Measurements from ENCODE around the gene CCL20. TPM values are rescaled to one million over a fixed set of nuclear protein-coding genes. Genes with fewer than 3 reads are reported as not detected.

CCL20 gene
- total RNA-seq, 1 experiment from 2014 or later: not detected

- POLR2A ChIA-PET: no interaction called here
- CTCF ChIA-PET: no interaction called here
Observed at GRCh38 chr2:227781841-227782240, 31.8 kb upstream of the CCL20 start.

DNA sequence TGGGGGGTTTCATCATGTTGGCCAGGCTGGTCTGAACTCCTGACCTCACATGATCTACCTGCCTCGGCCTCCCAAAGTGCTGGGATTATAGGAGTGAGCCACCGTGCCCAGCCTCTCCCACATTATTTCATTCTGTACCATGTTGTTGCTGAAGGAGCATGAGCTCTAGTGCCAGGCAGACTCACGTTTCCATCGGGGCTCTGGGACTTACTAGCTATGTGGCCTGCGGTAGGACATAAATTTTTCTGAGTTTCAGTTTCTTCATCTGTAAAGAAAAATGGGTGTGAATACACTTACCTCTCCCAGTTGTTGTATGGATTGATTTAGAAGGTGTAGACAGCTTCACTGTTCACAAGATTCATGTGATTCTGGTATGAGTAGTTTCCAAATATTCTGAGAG is 30.8 kb upstream of the CCL20 start:
- no peak for DNase-seq (ENCODE audit: low spot score)
- Mint-ChIP-seq H3K36me3 (no peaks in the 10 kb centered on the region), H3K4me3 (no peak overlapping the region), H3K4me1 (no peaks in the 10 kb centered on the region), H3K9me3 (peaks cover 2% of the 10 kb centered on the region; the same call in 1 of the 2 replicates), H3K27me3 (ENCODE audit: low read depth) (no peaks in the 10 kb centered on the region), H3K27ac (no peak overlapping the region)
- POLR2A ChIA-PET: interaction anchor here (0.7 kb wide), 1 partner anchor 251 kb away, joined by 3 read pairs; no protein-coding TSS in a partner anchor
- ATAC-seq: no peak
- CTCF ChIA-PET: interaction anchor here (2.1 kb wide), 1 partner anchor 9 kb away, joined by 16 read pairs; no protein-coding TSS in a partner anchor
- TF ChIP-seq, protein P1, sequence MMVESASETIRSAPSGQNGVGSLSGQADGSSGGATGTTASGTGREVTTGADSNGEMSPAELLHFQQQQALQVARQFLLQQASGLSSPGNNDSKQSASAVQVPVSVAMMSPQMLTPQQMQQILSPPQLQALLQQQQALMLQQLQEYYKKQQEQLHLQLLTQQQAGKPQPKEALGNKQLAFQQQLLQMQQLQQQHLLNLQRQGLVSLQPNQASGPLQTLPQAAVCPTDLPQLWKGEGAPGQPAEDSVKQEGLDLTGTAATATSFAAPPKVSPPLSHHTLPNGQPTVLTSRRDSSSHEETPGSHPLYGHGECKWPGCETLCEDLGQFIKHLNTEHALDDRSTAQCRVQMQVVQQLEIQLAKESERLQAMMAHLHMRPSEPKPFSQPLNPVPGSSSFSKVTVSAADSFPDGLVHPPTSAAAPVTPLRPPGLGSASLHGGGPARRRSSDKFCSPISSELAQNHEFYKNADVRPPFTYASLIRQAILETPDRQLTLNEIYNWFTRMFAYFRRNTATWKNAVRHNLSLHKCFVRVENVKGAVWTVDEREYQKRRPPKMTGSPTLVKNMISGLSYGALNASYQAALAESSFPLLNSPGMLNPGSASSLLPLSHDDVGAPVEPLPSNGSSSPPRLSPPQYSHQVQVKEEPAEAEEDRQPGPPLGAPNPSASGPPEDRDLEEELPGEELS (CRISPR knock-in tag; IDR thresholded peaks at IDR 0.05): no peak
- TF ChIP-seq SP1 (CRISPR knock-in tag; conservative IDR thresholded peaks at IDR 0.05): no peak
- TF ChIP-seq ZMAT4 (CRISPR knock-in tag; IDR thresholded peaks at IDR 0.05): no peak
- no peak for TF ChIP-seq ATF6 (CRISPR knock-in tag; IDR thresholded peaks at IDR 0.05)
- TF ChIP-seq, protein P2, sequence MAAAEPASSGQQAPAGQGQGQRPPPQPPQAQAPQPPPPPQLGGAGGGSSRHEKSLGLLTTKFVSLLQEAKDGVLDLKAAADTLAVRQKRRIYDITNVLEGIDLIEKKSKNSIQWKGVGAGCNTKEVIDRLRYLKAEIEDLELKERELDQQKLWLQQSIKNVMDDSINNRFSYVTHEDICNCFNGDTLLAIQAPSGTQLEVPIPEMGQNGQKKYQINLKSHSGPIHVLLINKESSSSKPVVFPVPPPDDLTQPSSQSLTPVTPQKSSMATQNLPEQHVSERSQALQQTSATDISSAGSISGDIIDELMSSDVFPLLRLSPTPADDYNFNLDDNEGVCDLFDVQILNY (CRISPR knock-in tag; IDR thresholded peaks at IDR 0.05): no peak
- no peak for TF ChIP-seq NFATC4 (CRISPR knock-in tag; IDR thresholded peaks at IDR 0.05)
- no peak for TF ChIP-seq ZNF263 (CRISPR knock-in tag; IDR thresholded peaks at IDR 0.05; ENCODE audit: low read depth)
- TF ChIP-seq, protein P3, sequence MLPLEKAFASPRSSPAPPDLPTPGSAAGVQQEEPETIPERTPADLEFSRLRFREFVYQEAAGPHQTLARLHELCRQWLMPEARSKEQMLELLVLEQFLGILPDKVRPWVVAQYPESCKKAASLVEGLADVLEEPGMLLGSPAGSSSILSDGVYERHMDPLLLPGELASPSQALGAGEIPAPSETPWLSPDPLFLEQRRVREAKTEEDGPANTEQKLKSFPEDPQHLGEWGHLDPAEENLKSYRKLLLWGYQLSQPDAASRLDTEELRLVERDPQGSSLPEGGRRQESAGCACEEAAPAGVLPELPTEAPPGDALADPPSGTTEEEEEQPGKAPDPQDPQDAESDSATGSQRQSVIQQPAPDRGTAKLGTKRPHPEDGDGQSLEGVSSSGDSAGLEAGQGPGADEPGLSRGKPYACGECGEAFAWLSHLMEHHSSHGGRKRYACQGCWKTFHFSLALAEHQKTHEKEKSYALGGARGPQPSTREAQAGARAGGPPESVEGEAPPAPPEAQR (CRISPR knock-in tag; IDR thresholded peaks at IDR 0.05): no peak
- no peak for TF ChIP-seq KAT7 (CRISPR knock-in tag; IDR thresholded peaks at IDR 0.05; ENCODE audit: borderline replicate concordance)
- no peak for TF ChIP-seq ZNF396 (CRISPR knock-in tag; IDR thresholded peaks at IDR 0.05; ENCODE audit: borderline replicate concordance)
- TF ChIP-seq ZNF317 (CRISPR knock-in tag; IDR thresholded peaks at IDR 0.05; ENCODE audit: borderline replicate concordance, low read depth): no peak
- TF ChIP-seq MAX (CRISPR knock-in tag; IDR thresholded peaks at IDR 0.05): no peak
- no peak for TF ChIP-seq ELF4 (CRISPR knock-in tag; IDR thresholded peaks at IDR 0.05; ENCODE audit: low read depth)
- TF ChIP-seq HMGA2 (CRISPR knock-in tag; IDR thresholded peaks at IDR 0.05): no peak

More at GRCh38 chr2:227781841-227782240, 31.8 kb upstream of the CCL20 start:
- Mint-ChIP-seq H3K27me3 (ENCODE audit: low read depth) (no peaks in the 10 kb centered on the region), H3K4me3 (no peak overlapping the region), H3K9me3 (no peaks in the 10 kb centered on the region), H3K27ac (no peak overlapping the region), H3K4me1 (no peaks in the 10 kb centered on the region), H3K36me3 (no peaks in the 10 kb centered on the region)
- DNase-seq (ENCODE audit: low spot score): no peak
- TF ChIP-seq NFE2L1 (CRISPR knock-in tag; IDR thresholded peaks at IDR 0.05) (no peak), ELF4 (CRISPR knock-in tag; IDR thresholded peaks at IDR 0.05; ENCODE audit: low read depth) (no peak), CREM (CRISPR knock-in tag; IDR thresholded peaks at IDR 0.05) (no peak), NFATC4 (CRISPR knock-in tag; IDR thresholded peaks at IDR 0.05) (no peak), ZNF423 (CRISPR knock-in tag; IDR thresholded peaks at IDR 0.05) (no peak), NR1H2 (CRISPR knock-in tag; IDR thresholded peaks at IDR 0.05) (no peak), HMGA2 (CRISPR knock-in tag; IDR thresholded peaks at IDR 0.05) (no peak)
- ATAC-seq: no peak

Data from WTC11 (cell line).